Measurements from ENCODE around the gene KLHL29. TPM values are rescaled to one million over a fixed set of nuclear protein-coding genes. Genes with fewer than 3 reads are reported as not detected.
"Not testable (repeated sequence)": the region's sequence is repeated elsewhere in the genome, so short reads cannot be mapped to it uniquely, and the experiment has no call there.

KLHL29 gene
- total and polyA plus RNA-seq, 10 of the 15 experiments (the other 5 are each of a cell fraction or from before 2014, with no cell fraction given): 1.4 to 19.5 (median 6.1) TPM

DNA sequence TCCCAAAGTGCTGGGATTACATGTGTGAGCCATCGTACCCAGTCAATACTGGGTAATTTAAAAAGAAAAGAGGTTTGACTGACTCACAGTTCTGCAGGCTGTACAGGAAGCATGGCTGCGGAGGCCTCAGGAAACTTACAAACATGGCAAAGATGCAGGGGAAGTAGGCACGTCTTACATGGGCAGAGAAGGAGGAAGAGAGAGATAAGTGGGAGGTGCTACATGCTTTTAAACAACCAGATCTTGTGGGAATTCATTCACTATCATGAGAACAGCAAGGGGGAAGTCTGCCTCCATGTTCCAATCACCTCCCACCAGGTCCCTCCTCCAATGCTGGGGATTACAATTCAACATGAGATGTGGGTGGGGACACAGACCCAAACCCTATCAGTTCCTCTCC is 349.4 kb downstream of the KLHL29 start:
- Histone ChIP-seq H2AFZ (ENCODE audit: control insufficient read depth, low read depth, low read length) (no peak overlapping the region), H3K9ac (ENCODE audit: control insufficient read depth, insufficient read depth, low read length) (no peak overlapping the region), H4K20me1 (ENCODE audit: control insufficient read depth, insufficient read depth) (no peaks in the 10 kb centered on the region), H3K4me2 (ENCODE audit: control insufficient read depth, insufficient read depth) (no peak overlapping the region), H3K4me1 (ENCODE audit: control insufficient read depth, insufficient read depth, low read length) (no peaks in the 10 kb centered on the region), H3K4me3 (no peak overlapping the region), H3K79me2 (ENCODE audit: control insufficient read depth, insufficient read depth, low read length) (no peaks in the 10 kb centered on the region), H3K9me3 (replicated peaks; ENCODE audit: control insufficient read depth, insufficient read depth, low read length) (no peaks in the 10 kb centered on the region; the same call in 2 of the 3 replicates), H3K27me3 (replicated peaks in 1 of 2; ENCODE audit: control insufficient read depth in 2 of 2, insufficient read depth in 2 of 2, low read length in 1 of 2) (no peaks in the 10 kb centered on the region), H3K27ac (ENCODE audit: control insufficient read depth, insufficient read depth) (no peak overlapping the region), H3K36me3 (ENCODE audit: control insufficient read depth in 2 of 2, insufficient read depth in 2 of 2, low read length in 1 of 2) (no peaks in the 10 kb centered on the region; a peak in 1 of 4 replicates)
- intact Hi-C loops (cut with micrococcal nuclease; ENCODE audit: unreplicated experiment): no loop called here
- in situ Hi-C loops (cut with MboI): no loop called here
- no peak for DNase-seq (ENCODE audit: low read depth, low spot score)
- ChIA-PET POLR2A (no interaction called here), CTCF (interaction anchor here (1.8 kb wide), 1 partner anchor 14 kb away, joined by 4 read pairs; no protein-coding TSS in a partner anchor), SMC1A (ENCODE audit: uncharacterized antibody, unreplicated experiment) (no interaction called here), RAD21 (ENCODE audit: unreplicated experiment) (no interaction called here)
- 65% methylated on average over 3 of the region's 3 CpGs for WGBS (ENCODE audit: insufficient coverage, insufficient replicate concordance, low lambda C conversion rate, missing lambda C conversion rate)
- TF ChIP-seq BCL11A (IDR thresholded peaks at IDR 0.05; ENCODE audit: low read depth, low read length) (no peak), ZNF217 (IDR thresholded peaks at IDR 0.05) (no peak), ZNF384 (IDR thresholded peaks at IDR 0.05; ENCODE audit: borderline replicate concordance, low read depth, low read length) (no peak), ZNF274 (IDR thresholded peaks at IDR 0.05; ENCODE audit: insufficient read depth, insufficient read length) (no peak), ZNF207 (IDR thresholded peaks at IDR 0.05; ENCODE audit: borderline replicate concordance) (no peak), RBBP5 (conservative IDR thresholded peaks at IDR 0.05) (no peak)
- TF ChIP-seq, protein P1, sequence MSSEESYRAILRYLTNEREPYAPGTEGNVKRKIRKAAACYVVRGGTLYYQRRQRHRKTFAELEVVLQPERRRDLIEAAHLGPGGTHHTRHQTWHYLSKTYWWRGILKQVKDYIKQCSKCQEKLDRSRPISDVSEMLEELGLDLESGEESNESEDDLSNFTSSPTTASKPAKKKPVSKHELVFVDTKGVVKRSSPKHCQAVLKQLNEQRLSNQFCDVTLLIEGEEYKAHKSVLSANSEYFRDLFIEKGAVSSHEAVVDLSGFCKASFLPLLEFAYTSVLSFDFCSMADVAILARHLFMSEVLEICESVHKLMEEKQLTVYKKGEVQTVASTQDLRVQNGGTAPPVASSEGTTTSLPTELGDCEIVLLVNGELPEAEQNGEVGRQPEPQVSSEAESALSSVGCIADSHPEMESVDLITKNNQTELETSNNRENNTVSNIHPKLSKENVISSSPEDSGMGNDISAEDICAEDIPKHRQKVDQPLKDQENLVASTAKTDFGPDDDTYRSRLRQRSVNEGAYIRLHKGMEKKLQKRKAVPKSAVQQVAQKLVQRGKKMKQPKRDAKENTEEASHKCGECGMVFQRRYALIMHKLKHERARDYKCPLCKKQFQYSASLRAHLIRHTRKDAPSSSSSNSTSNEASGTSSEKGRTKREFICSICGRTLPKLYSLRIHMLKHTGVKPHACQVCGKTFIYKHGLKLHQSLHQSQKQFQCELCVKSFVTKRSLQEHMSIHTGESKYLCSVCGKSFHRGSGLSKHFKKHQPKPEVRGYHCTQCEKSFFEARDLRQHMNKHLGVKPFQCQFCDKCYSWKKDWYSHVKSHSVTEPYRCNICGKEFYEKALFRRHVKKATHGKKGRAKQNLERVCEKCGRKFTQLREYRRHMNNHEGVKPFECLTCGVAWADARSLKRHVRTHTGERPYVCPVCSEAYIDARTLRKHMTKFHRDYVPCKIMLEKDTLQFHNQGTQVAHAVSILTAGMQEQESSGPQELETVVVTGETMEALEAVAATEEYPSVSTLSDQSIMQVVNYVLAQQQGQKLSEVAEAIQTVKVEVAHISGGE (CRISPR knock-in tag; IDR thresholded peaks at IDR 0.05): no peak
- ATAC-seq: no peak
- BruUV-seq (replicated peaks): no TSS peak
- FAIRE-seq: no peak

DNA sequence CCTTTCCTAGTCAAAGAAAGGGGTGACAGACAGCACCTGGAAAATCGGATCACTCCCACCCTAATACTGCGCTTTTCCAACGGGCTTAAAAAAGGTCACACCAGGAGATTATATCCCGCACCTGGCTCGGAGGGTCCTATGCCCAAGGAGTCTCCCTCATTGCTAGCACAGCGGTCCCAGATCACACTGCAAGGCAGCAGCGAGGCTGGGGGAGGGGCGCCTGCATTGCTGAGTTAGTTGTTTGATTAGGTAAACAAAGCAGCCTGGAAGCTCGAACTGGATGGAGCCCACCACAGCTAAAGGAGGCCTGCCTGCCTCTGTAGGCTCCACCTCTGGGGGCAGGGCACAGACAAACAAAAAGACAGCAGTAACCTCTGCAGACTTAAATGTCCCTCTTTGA is 351.8 kb downstream of the KLHL29 start:
- H3K36me3 ChIP-seq (ENCODE audit: control insufficient read depth in 2 of 2, insufficient read depth in 2 of 2, low read length in 1 of 2); H3K9me3 ChIP-seq (replicated peaks; ENCODE audit: control insufficient read depth, insufficient read depth, low read length); in situ Hi-C loops (cut with MboI); H3K9ac ChIP-seq (ENCODE audit: control insufficient read depth, insufficient read depth, low read length); POLR2A ChIA-PET; H3K79me2 ChIP-seq (ENCODE audit: control insufficient read depth, insufficient read depth, low read length); H3K4me1 ChIP-seq (ENCODE audit: control insufficient read depth, insufficient read depth, low read length); H2AFZ ChIP-seq (ENCODE audit: control insufficient read depth, low read depth, low read length); H3K27me3 ChIP-seq (replicated peaks in 1 of 2; ENCODE audit: control insufficient read depth in 2 of 2, insufficient read depth in 2 of 2, low read length in 1 of 2); H3K27ac ChIP-seq (ENCODE audit: control insufficient read depth, insufficient read depth); RAD21 ChIA-PET (ENCODE audit: unreplicated experiment); FAIRE-seq; intact Hi-C loops (cut with micrococcal nuclease; ENCODE audit: unreplicated experiment); CTCF ChIA-PET; BruUV-seq (replicated peaks); ATAC-seq; DNase-seq (ENCODE audit: low read depth, low spot score); H3K4me3 ChIP-seq; H4K20me1 ChIP-seq (ENCODE audit: control insufficient read depth, insufficient read depth); H3K4me2 ChIP-seq (ENCODE audit: control insufficient read depth, insufficient read depth): not testable (repeated sequence)
- WGBS (ENCODE audit: insufficient coverage, insufficient replicate concordance, low lambda C conversion rate, missing lambda C conversion rate): 96% methylated on average over 9 of the region's 9 CpGs
- SMC1A ChIA-PET (ENCODE audit: uncharacterized antibody, unreplicated experiment): interaction anchor here (0.7 kb wide), 1 partner anchor 454 kb away, joined by 3 read pairs; no protein-coding TSS in a partner anchor
